ENCODE data around the gene XRCC6.

- TF ChIP-seq CTCF (IDR thresholded peaks at IDR 0.05) (no peak), POLR2A (IDR thresholded peaks at IDR 0.05) (no peak)
Observed at GRCh38 chr22:41700108-41700364, 78.9 kb downstream of the XRCC6 start.

Data from adrenal gland (tissue), 5 donors.